HCT116 (cell line): ENCODE data around the gene KRTAP19-3.

Experiments used
- CEBPB ChIP-seq: IDR thresholded peaks from 2 replicates; pipeline ENCODE4 v1.6.1; 2012; ENCODE audit warnings: low read depth
- CTCF ChIP-seq, 3 experiments: fragments of 200-600 bp in 1 of 3; sonication (generic) in 1 of 3; IDR thresholded peaks in 2 of 3; conservative IDR thresholded peaks in 1 of 3; 2 replicates each; pipeline ENCODE4 v1.5.1; 2012 to 2017; ENCODE audit warnings: low read depth in 2 of 3, low read length in 2 of 3, antibody characterized with exemption in 1 of 3, borderline replicate concordance in 1 of 3, control low read depth in 1 of 3, mild to moderate bottlenecking in 1 of 3, mixed read lengths in 1 of 3, mixed run types in 1 of 3, moderate library complexity in 1 of 3; ENCODE audit not compliant: insufficient read depth in 1 of 3
- ELF1 ChIP-seq: IDR thresholded peaks from 2 replicates; pipeline ENCODE4 v1.6.1; 2012; ENCODE audit warnings: low read depth, borderline replicate concordance
- EZH2 ChIP-seq: fragments of 200-600 bp; sonication (generic); IDR thresholded peaks from 2 replicates; pipeline ENCODE4 v1.6.1; 2017; ENCODE audit warnings: antibody characterized with exemption, mixed run types
- EZH2phosphoT487 ChIP-seq: fragments of 200-600 bp; IDR thresholded peaks from 2 replicates; pipeline ENCODE4 v1.6.1; 2018; ENCODE audit warnings: antibody characterized with exemption, borderline replicate concordance
- JUND ChIP-seq: IDR thresholded peaks from 2 replicates; pipeline ENCODE4 v1.6.1; 2012
- POLR2AphosphoS5 ChIP-seq: IDR thresholded peaks from 2 replicates; pipeline ENCODE4 v1.6.1; 2011; ENCODE audit warnings: mild to moderate bottlenecking, low read depth, low read length, moderate library complexity
- REST ChIP-seq: IDR thresholded peaks from 2 replicates; pipeline ENCODE4 v1.6.1; 2012; ENCODE audit warnings: low read depth
- SIN3A ChIP-seq: IDR thresholded peaks from 2 replicates; pipeline ENCODE4 v1.6.1; 2012; ENCODE audit warnings: low read depth
- TCF7L2 ChIP-seq: IDR thresholded peaks from 2 replicates; pipeline ENCODE4 v1.7.0; 2011; ENCODE audit warnings: borderline replicate concordance, inconsistent platforms; ENCODE audit not compliant: insufficient read depth, insufficient read length; ENCODE audit errors: extremely low read depth
- YY1 ChIP-seq: IDR thresholded peaks from 2 replicates; pipeline ENCODE4 v1.6.1; 2011; ENCODE audit warnings: low read length, low read depth, moderate library complexity, mild to moderate bottlenecking; ENCODE audit not compliant: insufficient replicate concordance; ENCODE audit errors: extremely low read depth

- TF ChIP-seq REST (no peak), SIN3A (no peak), CTCF (IDR thresholded peaks at IDR 0.05 in 2 of 3, conservative IDR thresholded peaks at IDR 0.05 in 1 of 3; ENCODE audit: borderline replicate concordance in 1 of 3, insufficient read depth in 1 of 3, low read depth in 2 of 3, low read length in 2 of 3) (no peak), EZH2 (no peak), ELF1 (no peak), YY1 (no peak), POLR2AphosphoS5 (no peak), TCF7L2 (no peak), EZH2phosphoT487 (no peak), JUND (no peak), CEBPB (no peak)
Measured at GRCh38 chr21:30479259-30479658, 12.6 kb downstream of the KRTAP19-3 start.
